Skin epidermis (tissue), 12 donors: Measurements from ENCODE around the gene DLX5.
A peak's percentile ranks its signal among the peaks of the same experiment; 100 is the strongest.

Source experiments
- H3K27ac ChIP-seq, 21 experiments: fragments of 200-600 bp; sonication (generic) in 11 of 21; one replicate each; pipeline ENCODE4 v1.5.0; 2020; ENCODE audit warnings: mild to moderate bottlenecking in 3 of 21, inconsistent platforms in 2 of 21, moderate library complexity in 2 of 21
- H3K4me3 ChIP-seq, 7 experiments: fragments of 200-600 bp; sonication (generic) in 2 of 7; one replicate each; pipeline ENCODE4 v1.5.0; 2020; ENCODE audit warnings: inconsistent platforms in 2 of 7, mild to moderate bottlenecking in 2 of 7, moderate library complexity in 1 of 7

The DLX5 gene

GRCh38 chr7:97019710-97020225 lies 4.9 kb downstream of the DLX5 start:
- Histone ChIP-seq H3K4me3 (no peak overlapping the region), H3K27ac (no peak overlapping the region)

GRCh38 chr7:97018791-97019531 lies 5.7 kb downstream of the DLX5 start:
- H3K27ac ChIP-seq: no peak overlapping the region

GRCh38 chr7:97018126-97018601 lies 6.5 kb downstream of the DLX5 start:
- no peak overlapping the region for H3K27ac ChIP-seq
- peak overlapping the region in 1 of 7 experiments; percentile 15 for H3K4me3 ChIP-seq

More at GRCh38 chr7:97018791-97019531, 5.7 kb downstream of the DLX5 start:
- H3K4me3 ChIP-seq: peak overlapping the region in 1 of 7 experiments; percentile 15

DNA sequence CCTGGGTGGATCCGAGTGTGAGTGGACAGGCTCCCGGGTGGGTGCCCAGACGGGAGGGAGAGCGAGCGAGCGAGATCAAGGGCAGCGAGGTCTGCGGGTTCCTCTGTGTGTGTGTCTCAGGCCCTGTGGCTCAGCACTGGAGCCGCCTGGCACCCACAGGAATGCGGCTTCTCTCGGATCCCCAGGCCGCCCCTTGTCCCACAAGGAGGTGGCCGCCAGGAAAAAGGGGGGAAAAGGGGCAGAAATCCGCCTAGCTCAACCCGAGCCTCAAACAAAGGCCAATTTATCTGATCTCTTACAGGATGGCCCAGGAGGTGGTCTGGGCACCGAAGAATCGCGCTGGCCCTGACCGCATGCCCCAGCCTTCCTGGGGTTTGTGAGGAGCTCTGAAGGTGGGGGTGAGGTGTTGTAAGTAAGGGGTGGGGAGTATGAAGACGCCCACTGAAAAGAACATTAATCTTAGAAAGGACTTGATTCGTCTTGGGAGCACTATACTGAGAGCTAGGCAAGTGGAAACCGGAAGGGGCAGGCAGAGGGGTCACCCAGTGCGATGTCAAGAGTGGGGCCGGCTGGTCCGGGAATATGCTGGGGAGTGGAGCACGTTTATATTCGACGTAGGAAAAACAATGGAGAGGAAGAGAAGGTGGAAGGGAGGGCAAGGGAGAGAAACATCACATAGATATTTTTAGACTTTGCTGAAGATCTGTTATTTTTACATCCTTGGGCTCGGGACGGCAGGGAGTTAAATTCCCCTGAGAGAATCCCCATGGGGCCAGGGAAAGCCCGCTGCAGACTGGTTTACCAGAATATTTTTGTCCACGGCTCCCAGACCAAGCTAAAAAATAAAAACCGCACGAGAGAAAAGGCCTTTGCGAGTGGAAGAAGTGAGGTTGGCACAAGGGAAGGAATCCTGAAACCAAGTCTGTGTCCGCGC lies 7.2 kb downstream of the DLX5 start:
- H3K4me3 ChIP-seq: no peak overlapping the region
- peak overlapping the region in 1 of 21 experiments; percentile 18 for H3K27ac ChIP-seq

GRCh38 chr7:97016381-97017191 lies 8.0 kb downstream of the DLX5 start:
- H3K4me3 ChIP-seq: no peak overlapping the region
- peak overlapping the region in 1 of 21 experiments; percentile 17 for H3K27ac ChIP-seq

DNA sequence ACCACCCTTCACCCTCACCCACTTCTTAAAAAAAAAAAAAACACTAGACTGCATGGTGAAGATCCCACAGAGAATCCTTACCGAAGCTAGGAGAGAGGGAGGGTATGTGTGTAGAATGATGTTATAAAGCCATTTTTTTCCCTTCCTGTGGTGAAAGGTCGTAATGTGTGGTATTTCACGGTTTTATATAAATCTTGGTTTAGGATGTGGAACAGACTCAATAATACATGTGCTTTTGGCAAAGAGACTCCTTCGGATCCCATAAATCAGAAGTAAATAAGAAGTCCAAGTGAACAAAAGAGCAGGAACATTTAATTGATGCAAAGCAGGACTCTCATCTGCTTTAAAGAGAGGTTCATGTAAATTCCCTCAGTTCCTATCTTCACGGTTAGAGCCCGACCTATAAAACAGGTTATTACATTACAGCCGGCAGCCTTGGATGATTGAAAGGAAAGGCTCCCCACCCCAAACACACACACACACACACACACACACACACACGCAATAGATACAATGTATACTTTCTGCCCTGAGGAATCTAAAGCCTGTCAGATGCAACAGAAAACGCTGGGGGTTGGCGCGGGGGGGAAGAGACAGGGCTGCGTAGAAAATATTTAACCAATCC lies 8.8 kb downstream of the DLX5 start:
- H3K4me3 ChIP-seq: no peak overlapping the region
- H3K27ac ChIP-seq: no peak overlapping the region

- no peak overlapping the region for H3K4me3 ChIP-seq
- no peak overlapping the region for H3K27ac ChIP-seq
Measured at GRCh38 chr7:97015279-97015678, 9.4 kb downstream of the DLX5 start.

GRCh38 chr7:97014145-97014750 lies 10.4 kb downstream of the DLX5 start:
- H3K4me3 ChIP-seq: no peak overlapping the region
- no peak overlapping the region for H3K27ac ChIP-seq

DNA sequence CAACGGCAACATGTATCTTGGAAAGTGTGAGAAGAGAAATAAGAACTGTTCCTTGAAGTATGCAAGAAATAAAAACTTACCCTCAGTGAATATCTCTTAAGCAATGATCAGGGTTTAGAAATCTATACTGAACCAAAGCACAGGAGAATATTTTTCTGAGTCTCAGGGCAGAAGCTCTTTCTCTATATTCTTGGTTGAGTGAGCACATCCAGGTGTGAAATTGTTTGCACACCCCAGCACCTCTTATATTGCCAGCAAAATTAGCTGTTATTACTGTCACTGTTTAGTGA lies 10.8 kb downstream of the DLX5 start:
- no peak overlapping the region for H3K27ac ChIP-seq
- H3K4me3 ChIP-seq: no peak overlapping the region

- Histone ChIP-seq H3K4me3 (no peak overlapping the region), H3K27ac (no peak overlapping the region)
Measured at GRCh38 chr7:97013134-97013844, 11.3 kb downstream of the DLX5 start.

DNA sequence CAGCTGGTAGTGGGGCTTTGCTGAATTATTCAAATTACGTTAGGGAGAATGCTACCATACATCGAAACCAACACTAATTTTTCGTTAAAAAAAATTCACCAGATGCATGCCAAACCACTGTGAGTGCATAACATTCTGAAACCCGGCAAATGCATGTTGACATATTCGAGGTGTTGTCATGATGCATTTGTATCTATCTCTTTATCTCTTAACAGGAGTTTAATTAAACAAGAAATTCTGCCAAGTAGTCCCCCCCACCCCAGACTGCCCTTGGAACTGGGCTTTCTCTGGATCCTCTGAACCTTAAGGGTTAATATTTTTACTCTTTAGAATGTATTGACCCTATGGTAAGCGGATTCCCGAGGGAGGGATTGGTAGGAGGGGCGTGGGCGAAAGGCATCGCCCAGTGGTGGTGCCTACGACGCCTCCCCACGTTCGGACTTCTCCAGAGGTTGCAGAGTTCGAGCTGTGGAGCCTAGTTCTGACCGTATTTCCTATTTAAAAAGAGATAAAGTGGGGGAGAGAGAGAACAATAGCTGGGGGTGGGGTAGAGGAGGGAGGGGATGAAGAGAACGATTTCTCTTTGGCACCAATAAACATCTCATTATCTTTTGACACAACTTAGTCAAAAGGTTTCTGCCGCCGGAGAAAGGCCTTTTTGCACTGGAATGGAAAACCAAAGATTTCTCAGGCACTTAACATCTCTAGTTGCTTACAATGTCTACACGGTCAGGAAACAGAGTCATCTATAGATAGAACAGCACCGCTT lies 12.1 kb downstream of the DLX5 start:
- Histone ChIP-seq H3K4me3 (no peak overlapping the region), H3K27ac (no peak overlapping the region)

DNA sequence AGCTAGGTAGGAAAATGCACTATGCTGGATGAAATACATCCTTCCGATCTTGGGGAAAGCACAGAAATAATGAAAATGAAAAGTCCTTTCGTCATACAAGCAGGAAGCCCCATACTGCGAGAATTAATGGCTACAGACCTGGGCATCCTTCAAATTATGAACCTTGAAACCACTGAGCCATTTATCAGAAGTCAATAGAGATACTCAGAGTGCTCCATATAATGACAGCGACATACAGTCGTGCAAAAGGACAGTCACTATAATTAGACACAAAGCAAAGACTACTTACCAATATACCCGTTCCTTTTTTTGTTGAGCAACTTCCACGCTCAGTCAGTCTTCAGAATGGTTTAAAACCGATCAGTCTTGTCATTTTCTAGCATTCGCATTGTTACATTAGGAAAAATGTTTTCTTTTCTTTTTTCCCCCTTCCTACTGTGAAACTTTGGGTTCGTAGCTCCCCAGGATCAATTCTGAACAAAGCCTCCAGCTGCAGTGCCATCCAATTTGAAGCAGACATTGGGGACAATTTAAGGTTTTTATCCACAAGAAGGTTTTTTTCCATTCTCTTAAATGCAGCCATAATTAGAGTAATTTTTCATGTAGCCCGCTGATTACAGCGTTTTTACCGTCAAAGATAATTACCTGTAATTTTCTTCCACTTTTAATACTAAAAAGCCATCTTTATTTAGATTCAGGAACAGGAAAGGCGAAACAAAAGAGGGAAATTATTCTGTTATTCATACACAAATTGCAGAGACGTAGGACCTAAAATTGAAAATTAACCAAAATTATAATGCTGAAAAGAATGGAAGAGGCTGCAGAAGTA lies 12.9 kb downstream of the DLX5 start:
- no peak overlapping the region for H3K27ac ChIP-seq

DNA sequence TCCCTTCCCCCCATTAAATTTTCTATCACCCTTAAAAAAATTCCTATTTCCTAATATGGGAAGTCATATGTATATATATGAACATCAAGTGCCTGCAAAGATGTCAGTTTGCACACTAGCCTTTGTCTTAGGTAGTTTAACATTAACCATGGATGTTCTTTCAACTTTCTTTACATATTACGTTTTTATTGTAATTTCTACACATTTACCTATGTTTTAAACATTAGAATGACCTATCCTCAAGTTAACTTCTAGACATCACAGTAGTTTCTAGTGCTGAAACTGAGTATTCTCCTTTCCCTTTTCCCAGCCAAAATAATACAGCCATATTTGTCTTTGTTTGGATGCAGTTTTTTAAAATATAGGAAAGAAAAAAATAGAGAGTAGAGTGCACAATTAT lies 13.5 kb downstream of the DLX5 start:
- no peak overlapping the region for H3K4me3 ChIP-seq
- no peak overlapping the region for H3K27ac ChIP-seq

More for the DNA sequence above, 12.9 kb downstream of the DLX5 start:
- H3K4me3 ChIP-seq: no peak overlapping the region

DNA sequence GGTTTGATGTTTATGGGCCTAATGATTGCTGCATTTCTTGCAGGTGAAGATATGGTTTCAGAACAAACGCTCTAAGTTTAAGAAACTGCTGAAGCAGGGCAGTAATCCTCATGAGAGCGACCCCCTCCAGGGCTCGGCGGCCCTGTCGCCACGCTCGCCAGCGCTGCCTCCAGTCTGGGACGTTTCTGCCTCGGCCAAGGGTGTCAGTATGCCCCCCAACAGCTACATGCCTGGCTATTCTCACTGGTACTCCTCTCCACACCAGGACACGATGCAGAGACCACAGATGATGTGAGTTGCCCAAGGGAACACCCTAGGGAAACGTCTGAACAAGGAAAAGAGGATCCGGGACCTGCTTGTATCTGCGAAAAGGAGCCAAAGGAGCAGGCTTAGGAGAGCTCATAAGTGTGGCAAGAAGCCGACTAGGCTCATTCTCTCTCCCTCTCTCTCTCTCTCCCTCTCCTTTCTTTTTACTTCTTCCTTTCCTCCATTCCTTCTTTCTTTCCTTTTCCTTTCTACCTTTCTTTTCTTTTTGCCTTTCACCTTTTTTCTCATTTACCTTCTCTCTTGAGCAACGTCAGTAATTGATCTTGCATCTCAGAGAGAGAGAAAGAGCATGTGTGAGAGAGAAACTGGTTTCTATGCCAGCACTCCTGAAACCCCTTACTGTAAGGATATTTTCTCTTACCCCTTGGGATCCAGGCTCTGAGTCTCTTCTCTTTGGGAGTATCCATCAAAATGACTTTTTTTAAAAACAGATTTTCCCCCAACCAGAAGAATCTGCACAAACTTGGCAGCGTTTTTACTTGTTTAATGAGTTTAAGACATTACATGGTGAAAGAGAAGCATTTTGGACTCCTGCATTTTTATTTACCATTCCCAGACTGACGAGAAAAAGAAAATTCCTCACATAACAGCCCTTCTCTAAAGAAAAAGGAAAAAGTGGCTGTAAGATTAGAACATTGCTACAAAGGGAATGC lies 14.6 kb downstream of the DLX5 start:
- Histone ChIP-seq H3K4me3 (no peak overlapping the region), H3K27ac (no peak overlapping the region)

- Histone ChIP-seq H3K27ac (no peak overlapping the region), H3K4me3 (no peak overlapping the region)
Measured at GRCh38 chr7:97008275-97008917, 16.2 kb downstream of the DLX5 start.
